ENCODE data around the gene MYH13.

- TF ChIP-seq EZH2 (IDR thresholded peaks at IDR 0.05; ENCODE audit: low read depth) = no peak
- TF ChIP-seq, protein P1, sequence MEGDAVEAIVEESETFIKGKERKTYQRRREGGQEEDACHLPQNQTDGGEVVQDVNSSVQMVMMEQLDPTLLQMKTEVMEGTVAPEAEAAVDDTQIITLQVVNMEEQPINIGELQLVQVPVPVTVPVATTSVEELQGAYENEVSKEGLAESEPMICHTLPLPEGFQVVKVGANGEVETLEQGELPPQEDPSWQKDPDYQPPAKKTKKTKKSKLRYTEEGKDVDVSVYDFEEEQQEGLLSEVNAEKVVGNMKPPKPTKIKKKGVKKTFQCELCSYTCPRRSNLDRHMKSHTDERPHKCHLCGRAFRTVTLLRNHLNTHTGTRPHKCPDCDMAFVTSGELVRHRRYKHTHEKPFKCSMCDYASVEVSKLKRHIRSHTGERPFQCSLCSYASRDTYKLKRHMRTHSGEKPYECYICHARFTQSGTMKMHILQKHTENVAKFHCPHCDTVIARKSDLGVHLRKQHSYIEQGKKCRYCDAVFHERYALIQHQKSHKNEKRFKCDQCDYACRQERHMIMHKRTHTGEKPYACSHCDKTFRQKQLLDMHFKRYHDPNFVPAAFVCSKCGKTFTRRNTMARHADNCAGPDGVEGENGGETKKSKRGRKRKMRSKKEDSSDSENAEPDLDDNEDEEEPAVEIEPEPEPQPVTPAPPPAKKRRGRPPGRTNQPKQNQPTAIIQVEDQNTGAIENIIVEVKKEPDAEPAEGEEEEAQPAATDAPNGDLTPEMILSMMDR (conservative IDR thresholded peaks at IDR 0.05) = no peak
Measured at GRCh38 chr17:10297691-10298090, 75.1 kb downstream of the MYH13 start.
